LNCAP (cell line): ENCODE measurements around the gene OSBPL8.

Experiments used
- TF ChIP-seq, protein P1 (sequence below): fragments of 450-650 bp; IDR thresholded peaks from 2 replicates; pipeline ENCODE4 v1.5.1; 2017; ENCODE audit warnings: mild to moderate bottlenecking

Gene OSBPL8

DNA sequence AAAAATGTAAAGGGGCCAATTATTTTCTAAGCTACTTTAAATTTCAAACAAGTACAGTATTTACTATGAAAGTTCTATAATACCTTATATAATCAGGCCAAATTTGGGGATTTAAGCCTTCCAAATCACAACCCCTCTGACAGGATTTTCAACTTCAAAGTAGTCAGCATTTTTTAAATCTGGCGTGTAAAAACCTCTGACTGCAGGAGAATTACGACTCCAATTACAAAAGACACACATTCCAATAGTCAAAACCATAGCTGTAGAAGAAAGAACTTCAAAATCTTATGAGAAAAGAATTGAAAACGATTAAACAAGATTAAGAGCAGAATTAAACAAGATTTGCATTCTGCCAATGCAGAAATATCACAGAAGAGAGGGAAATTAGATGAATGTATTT is 12.7 kb downstream of the OSBPL8 start:
- TF ChIP-seq, protein P1, sequence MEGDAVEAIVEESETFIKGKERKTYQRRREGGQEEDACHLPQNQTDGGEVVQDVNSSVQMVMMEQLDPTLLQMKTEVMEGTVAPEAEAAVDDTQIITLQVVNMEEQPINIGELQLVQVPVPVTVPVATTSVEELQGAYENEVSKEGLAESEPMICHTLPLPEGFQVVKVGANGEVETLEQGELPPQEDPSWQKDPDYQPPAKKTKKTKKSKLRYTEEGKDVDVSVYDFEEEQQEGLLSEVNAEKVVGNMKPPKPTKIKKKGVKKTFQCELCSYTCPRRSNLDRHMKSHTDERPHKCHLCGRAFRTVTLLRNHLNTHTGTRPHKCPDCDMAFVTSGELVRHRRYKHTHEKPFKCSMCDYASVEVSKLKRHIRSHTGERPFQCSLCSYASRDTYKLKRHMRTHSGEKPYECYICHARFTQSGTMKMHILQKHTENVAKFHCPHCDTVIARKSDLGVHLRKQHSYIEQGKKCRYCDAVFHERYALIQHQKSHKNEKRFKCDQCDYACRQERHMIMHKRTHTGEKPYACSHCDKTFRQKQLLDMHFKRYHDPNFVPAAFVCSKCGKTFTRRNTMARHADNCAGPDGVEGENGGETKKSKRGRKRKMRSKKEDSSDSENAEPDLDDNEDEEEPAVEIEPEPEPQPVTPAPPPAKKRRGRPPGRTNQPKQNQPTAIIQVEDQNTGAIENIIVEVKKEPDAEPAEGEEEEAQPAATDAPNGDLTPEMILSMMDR: no peak

DNA sequence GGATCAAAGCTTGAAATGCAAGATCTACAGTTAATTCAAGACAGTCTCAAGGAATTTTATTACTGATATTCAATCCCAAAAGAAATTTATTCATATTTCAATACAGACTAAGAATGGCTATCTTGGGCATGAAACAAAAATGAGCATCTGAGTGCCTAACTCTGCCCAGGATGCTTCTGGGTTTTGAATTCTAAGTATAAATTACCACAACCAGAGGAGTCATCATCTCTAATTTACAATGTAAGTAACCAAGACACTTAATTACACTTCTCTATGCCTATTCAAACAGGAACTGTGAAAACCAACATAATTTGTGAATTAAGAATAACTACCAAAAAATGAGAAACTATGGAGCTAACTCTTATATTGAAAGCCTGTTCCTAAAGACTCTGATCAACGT is 14.1 kb downstream of the OSBPL8 start:
- TF ChIP-seq, protein P1: no peak

DNA sequence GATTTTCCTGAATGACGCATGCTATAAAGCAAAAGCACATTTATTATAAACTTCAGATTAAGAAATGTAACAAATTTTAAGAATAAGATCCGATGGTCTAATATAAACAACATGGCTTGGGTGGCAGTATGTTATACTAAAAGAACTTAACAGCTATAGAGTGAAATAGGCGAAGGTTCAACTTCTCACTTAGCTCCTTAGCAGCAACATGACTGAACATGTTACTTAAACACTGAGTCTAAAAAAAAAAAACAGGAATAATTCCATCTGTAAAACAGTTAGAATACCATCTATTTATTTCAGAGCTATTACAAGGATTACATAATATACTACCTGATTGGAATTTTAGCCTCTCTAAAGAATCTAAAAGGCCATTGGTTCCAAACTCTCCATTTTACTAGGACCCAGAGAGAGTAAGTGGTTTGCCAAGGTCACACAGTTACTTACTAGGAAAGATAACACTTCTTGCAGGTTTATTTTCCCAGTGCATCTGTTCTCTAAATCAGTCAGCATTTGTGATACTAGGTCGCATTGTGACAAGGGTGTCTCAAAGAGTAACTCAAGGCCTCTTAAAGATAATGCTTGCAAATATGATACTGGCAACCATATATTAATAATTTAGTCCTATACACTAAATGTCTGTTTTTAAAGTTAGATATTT is 14.8 kb downstream of the OSBPL8 start:
- TF ChIP-seq, protein P1: no peak

DNA sequence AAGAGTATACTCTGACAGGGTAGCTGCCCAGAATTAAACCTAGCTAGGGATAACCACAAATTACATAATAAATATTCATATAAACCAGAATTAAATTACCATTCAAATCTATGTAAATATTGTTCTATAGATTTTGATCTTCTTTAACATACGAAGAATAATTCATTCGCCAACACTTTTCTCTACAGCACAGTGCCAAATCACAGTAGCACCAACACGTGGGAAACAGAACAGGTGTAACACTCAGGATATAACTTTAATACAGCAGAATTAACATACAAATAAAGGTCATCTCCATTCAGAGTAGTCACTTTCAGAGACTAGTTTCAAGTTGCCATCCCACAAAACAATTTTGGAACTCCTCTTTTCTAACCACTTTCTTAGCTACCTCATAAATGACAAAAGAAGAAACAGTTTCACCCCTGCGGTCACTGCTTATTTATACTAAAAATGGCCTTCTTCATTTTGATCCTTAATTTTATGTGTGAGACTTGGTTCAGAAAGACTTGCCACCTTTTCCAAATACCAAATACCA is 15.7 kb downstream of the OSBPL8 start:
- TF ChIP-seq, protein P1: no peak

DNA sequence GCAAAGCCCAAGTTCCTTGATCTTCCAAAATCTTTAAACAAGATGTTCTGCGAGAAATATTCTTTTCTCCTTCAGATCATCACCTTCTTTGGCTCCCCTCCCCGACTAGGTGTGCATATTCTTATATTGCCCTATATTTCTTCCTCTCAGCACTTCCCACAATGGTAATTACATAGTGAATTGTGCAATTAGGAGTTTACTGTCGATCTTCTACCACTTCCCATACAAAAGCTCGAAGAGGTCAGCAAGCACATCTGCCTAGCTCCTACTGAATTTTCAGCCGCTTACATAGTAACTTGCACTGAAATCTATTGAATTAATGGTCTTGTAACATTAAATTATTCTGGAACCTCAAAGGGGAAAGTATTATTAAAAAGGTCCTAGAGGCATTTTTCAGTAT is 16.7 kb downstream of the OSBPL8 start:
- TF ChIP-seq, protein P1: no peak

DNA sequence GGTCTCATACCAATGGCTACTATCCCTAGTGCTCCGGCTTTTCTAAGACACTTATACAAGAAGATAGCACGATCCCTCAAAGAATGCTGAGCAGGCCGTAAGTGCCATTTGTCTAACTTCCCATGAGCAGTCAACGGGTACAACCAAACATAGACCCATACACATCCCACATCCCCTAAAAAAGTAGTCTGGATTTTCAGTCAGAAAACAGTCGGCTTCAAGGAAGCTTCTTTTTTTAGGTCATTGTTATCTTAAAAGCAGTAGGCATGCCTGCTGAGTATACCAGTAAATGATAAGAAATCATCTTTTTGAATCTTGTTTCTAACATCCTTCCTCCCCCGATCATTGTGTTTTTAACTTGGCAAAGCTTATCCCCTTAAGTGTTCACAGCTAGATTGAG is 19.8 kb downstream of the OSBPL8 start:
- TF ChIP-seq, protein P1: no peak

DNA sequence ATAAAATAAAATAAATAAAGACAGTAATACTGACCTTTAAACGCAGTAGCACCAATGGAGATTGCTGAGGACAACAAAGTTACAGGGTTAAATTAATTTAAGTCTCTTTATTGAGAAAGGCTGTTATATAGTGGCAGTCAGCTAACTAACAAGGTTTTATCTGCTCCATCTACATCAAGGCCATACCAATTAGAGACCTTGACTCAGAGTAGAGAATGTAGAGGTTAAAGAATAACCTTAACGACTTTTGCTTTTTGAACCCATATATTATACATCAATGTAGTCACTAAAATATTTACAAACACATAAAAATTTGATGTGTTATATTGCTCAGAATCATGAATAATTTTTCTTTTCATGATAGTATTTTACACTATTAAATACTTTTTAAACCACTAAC is 21.6 kb downstream of the OSBPL8 start:
- TF ChIP-seq, protein P1: no peak

DNA sequence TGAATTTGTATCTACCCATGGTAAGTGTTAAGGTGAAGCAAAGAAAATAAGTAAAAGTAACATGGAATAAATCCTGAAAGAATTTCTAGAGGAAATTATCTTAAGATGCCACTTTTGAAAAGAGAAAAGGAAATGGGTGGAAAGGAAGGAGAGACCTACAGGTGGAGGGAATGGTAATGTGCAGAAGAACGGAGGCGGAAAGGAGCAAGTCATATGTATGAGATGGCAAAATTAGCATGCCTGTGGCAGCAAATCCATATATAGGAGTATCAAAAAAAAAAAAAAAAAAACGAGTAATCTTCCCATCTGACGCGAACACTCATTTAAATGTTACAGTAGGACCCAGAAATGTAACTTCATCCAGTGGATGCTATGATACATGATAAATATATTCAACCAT is 23.0 kb downstream of the OSBPL8 start:
- TF ChIP-seq, protein P1: no peak
